Mucosa of stomach (tissue), 1 donor: Measurements from ENCODE around the gene LMX1A.

Experiments used
- H3K27me3 ChIP-seq: one replicate; pipeline ENCODE4 v1.7.0; 2013; ENCODE audit warnings: mild to moderate bottlenecking, low read length; ENCODE audit not compliant: control insufficient read depth, insufficient read depth
- H3K36me3 ChIP-seq: one replicate; pipeline ENCODE4 v1.7.0; 2013; ENCODE audit warnings: low read length; ENCODE audit not compliant: control insufficient read depth, insufficient read depth
- H3K4me1 ChIP-seq: one replicate; pipeline ENCODE4 v1.7.0; 2013; ENCODE audit warnings: mild to moderate bottlenecking, low read length; ENCODE audit not compliant: control insufficient read depth, insufficient read depth
- H3K4me3 ChIP-seq: one replicate; pipeline ENCODE4 v1.7.0; 2013; ENCODE audit warnings: low read length
- H3K9ac ChIP-seq: one replicate; pipeline ENCODE4 v1.7.0; 2013; ENCODE audit warnings: mild to moderate bottlenecking, low read length, moderate library complexity
- H3K9me3 ChIP-seq: one replicate; pipeline ENCODE4 v1.7.0; 2013; ENCODE audit warnings: mild to moderate bottlenecking, low read length, moderate library complexity; ENCODE audit not compliant: control insufficient read depth
- donor health status: Pancreatic carcinoma.

LMX1A gene

GRCh38 chr1:165281207-165281901 is 75.2 kb downstream of the LMX1A start:
- no peak overlapping the region for H3K9ac ChIP-seq
- H3K36me3 ChIP-seq: no peaks in the 10 kb centered on the region
- no peaks in the 10 kb centered on the region for H3K9me3 ChIP-seq
- no peaks in the 10 kb centered on the region for H3K27me3 ChIP-seq
- H3K4me1 ChIP-seq: no peaks in the 10 kb centered on the region
- H3K4me3 ChIP-seq: no peak overlapping the region

- no peaks in the 10 kb centered on the region for H3K36me3 ChIP-seq
- no peak overlapping the region for H3K4me3 ChIP-seq
- H3K27me3 ChIP-seq: no peaks in the 10 kb centered on the region
- H3K9ac ChIP-seq: no peak overlapping the region
- H3K4me1 ChIP-seq: no peaks in the 10 kb centered on the region
- H3K9me3 ChIP-seq: no peaks in the 10 kb centered on the region
These were observed 76.6 kb downstream of the LMX1A start for GRCh38 chr1:165279882-165280281.

GRCh38 chr1:165276314-165276713 is 80.2 kb downstream of the LMX1A start:
- Histone ChIP-seq H3K4me1 (no peaks in the 10 kb centered on the region), H3K36me3 (no peaks in the 10 kb centered on the region), H3K9me3 (no peaks in the 10 kb centered on the region), H3K27me3 (no peaks in the 10 kb centered on the region), H3K9ac (no peak overlapping the region), H3K4me3 (no peak overlapping the region)

GRCh38 chr1:165265196-165265838 is 91.2 kb downstream of the LMX1A start:
- no peaks in the 10 kb centered on the region for H3K9me3 ChIP-seq
- no peak overlapping the region for H3K4me3 ChIP-seq
- H3K9ac ChIP-seq: no peak overlapping the region
- H3K27me3 ChIP-seq: no peaks in the 10 kb centered on the region
- H3K4me1 ChIP-seq: no peaks in the 10 kb centered on the region
- H3K36me3 ChIP-seq: no peaks in the 10 kb centered on the region

GRCh38 chr1:165259706-165260428 is 96.6 kb downstream of the LMX1A start:
- no peak overlapping the region for H3K4me3 ChIP-seq
- H3K36me3 ChIP-seq: no peaks in the 10 kb centered on the region

GRCh38 chr1:165259236-165259635 is 97.3 kb downstream of the LMX1A start:
- H3K9me3 ChIP-seq: no peaks in the 10 kb centered on the region
- H3K4me3 ChIP-seq: no peak overlapping the region
- H3K36me3 ChIP-seq: no peaks in the 10 kb centered on the region
- H3K4me1 ChIP-seq: no peaks in the 10 kb centered on the region
- no peak overlapping the region for H3K9ac ChIP-seq
- no peaks in the 10 kb centered on the region for H3K27me3 ChIP-seq

More at GRCh38 chr1:165259706-165260428, 96.6 kb downstream of the LMX1A start:
- Histone ChIP-seq H3K4me1 (no peaks in the 10 kb centered on the region), H3K9me3 (no peaks in the 10 kb centered on the region), H3K9ac (no peak overlapping the region), H3K27me3 (no peaks in the 10 kb centered on the region)

- no peak overlapping the region for H3K4me3 ChIP-seq
- no peaks in the 10 kb centered on the region for H3K27me3 ChIP-seq
- H3K9ac ChIP-seq: no peak overlapping the region
- H3K9me3 ChIP-seq: no peaks in the 10 kb centered on the region
- H3K4me1 ChIP-seq: no peaks in the 10 kb centered on the region
- no peaks in the 10 kb centered on the region for H3K36me3 ChIP-seq
These were observed 98.5 kb downstream of the LMX1A start for GRCh38 chr1:165257969-165258459.

GRCh38 chr1:165254896-165255625 is 101.5 kb downstream of the LMX1A start:
- H3K36me3 ChIP-seq: no peaks in the 10 kb centered on the region

GRCh38 chr1:165254376-165254775 is 102.1 kb downstream of the LMX1A start:
- H3K4me3 ChIP-seq: no peak overlapping the region
- H3K27me3 ChIP-seq: no peaks in the 10 kb centered on the region
- H3K9ac ChIP-seq: no peak overlapping the region
- no peaks in the 10 kb centered on the region for H3K9me3 ChIP-seq
- H3K36me3 ChIP-seq: no peaks in the 10 kb centered on the region
- H3K4me1 ChIP-seq: no peaks in the 10 kb centered on the region

More at GRCh38 chr1:165254896-165255625, 101.5 kb downstream of the LMX1A start:
- Histone ChIP-seq H3K4me1 (no peaks in the 10 kb centered on the region), H3K27me3 (no peaks in the 10 kb centered on the region), H3K9ac (no peak overlapping the region), H3K9me3 (no peaks in the 10 kb centered on the region), H3K4me3 (no peak overlapping the region)

- no peak overlapping the region for H3K4me3 ChIP-seq
- no peaks in the 10 kb centered on the region for H3K9me3 ChIP-seq
- no peak overlapping the region for H3K9ac ChIP-seq
- no peaks in the 10 kb centered on the region for H3K36me3 ChIP-seq
- no peaks in the 10 kb centered on the region for H3K27me3 ChIP-seq
- no peaks in the 10 kb centered on the region for H3K4me1 ChIP-seq
These were observed 102.7 kb downstream of the LMX1A start for GRCh38 chr1:165253818-165254254.

- Histone ChIP-seq H3K9ac (no peak overlapping the region), H3K9me3 (no peaks in the 10 kb centered on the region), H3K4me1 (no peaks in the 10 kb centered on the region), H3K36me3 (no peaks in the 10 kb centered on the region), H3K27me3 (no peaks in the 10 kb centered on the region), H3K4me3 (no peak overlapping the region)
These were observed 107.4 kb downstream of the LMX1A start for GRCh38 chr1:165248969-165249571.
